Right lobe of liver (tissue), 4 donors: Measurements from ENCODE around the gene NT5C3B.

Source experiments
- CTCF ChIP-seq, 4 donors: fragments of 200-600 bp in 3 of 4; fragments of 450-650 bp in 1 of 4; IDR thresholded peaks; one replicate each; pipeline versions ENCODE4 v1.5.1 to v1.8.0; 2016 to 2022; ENCODE audit warnings: antibody characterized with exemption in 4 of 4, mild to moderate bottlenecking in 2 of 4
- POLR2A ChIP-seq: fragments of 450-650 bp; IDR thresholded peaks from one replicate; pipeline ENCODE4 v1.6.1; 2017; ENCODE audit warnings: antibody characterized with exemption, mild to moderate bottlenecking
- donor health status: DM: no; HTN: no; CAD: no.
- donor health status: DM: no; HTN: no; CAD: no.
- donor health status: DM: no; HTN: yes; CAD: no.

- TF ChIP-seq POLR2A (no peak), CTCF (IDR thresholded peaks at IDR 0.05) (no peak)
Observed at GRCh38 chr17:41848788-41849187, 12.8 kb upstream of the NT5C3B start.
